GM18867 (cell line): Measurements from ENCODE around the gene CCDC154.
"Not testable (repeated sequence)": the region's sequence is repeated elsewhere in the genome, so short reads cannot be mapped to it uniquely, and the experiment has no call there.

ENCODE experiments used
- ATAC-seq: cut with Tn5 transposase; IDR thresholded peaks from one replicate; pipeline ENCODE4 v1.9.1; 2021; ENCODE audit warnings: mild to moderate bottlenecking, moderate library complexity; ENCODE audit not compliant: unreplicated experiment

Gene CCDC154

GRCh38 chr16:1439699-1440074, 4.7 kb downstream of the CCDC154 start:
- not testable (repeated sequence) for ATAC-seq

GRCh38 chr16:1439058-1439698, 5.2 kb downstream of the CCDC154 start:
- ATAC-seq: no peak

GRCh38 chr16:1438229-1439057, 5.9 kb downstream of the CCDC154 start:
- no peak for ATAC-seq

GRCh38 chr16:1437606-1438005, 6.8 kb downstream of the CCDC154 start:
- no peak for ATAC-seq

- no peak for ATAC-seq
These were observed 7.5 kb downstream of the CCDC154 start for GRCh38 chr16:1436731-1437355.

- no peak for ATAC-seq
These were observed 8.2 kb downstream of the CCDC154 start for GRCh38 chr16:1435921-1436697.

- no peak for ATAC-seq
These were observed 9.4 kb downstream of the CCDC154 start for GRCh38 chr16:1434644-1435592.

- ATAC-seq: no peak
These were observed 10.6 kb downstream of the CCDC154 start for GRCh38 chr16:1433756-1434155.

- ATAC-seq: no peak
These were observed 11.1 kb downstream of the CCDC154 start for GRCh38 chr16:1433263-1433560.

- ATAC-seq: no peak
These were observed 11.7 kb downstream of the CCDC154 start for GRCh38 chr16:1432388-1433262.

- ATAC-seq: no peak
These were observed 12.7 kb downstream of the CCDC154 start for GRCh38 chr16:1431497-1432270.

- ATAC-seq: no peak
These were observed 13.4 kb downstream of the CCDC154 start, which contains the start of gene PERCC1 for GRCh38 chr16:1430759-1431496. Gene PERCC1 (plus strand): TSS chr16:1431078. CDS start chr16:1432594, 1,516 bp downstream.

GRCh38 chr16:1430214-1430758, 14.1 kb downstream of the CCDC154 start:
- no peak for ATAC-seq

- no peak for ATAC-seq
These were observed 14.7 kb downstream of the CCDC154 start for GRCh38 chr16:1429631-1430030.

GRCh38 chr16:1429012-1429411, 15.3 kb downstream of the CCDC154 start:
- ATAC-seq: no peak

- no peak for ATAC-seq
These were observed 15.8 kb downstream of the CCDC154 start for GRCh38 chr16:1428511-1428910.
